ENCODE measurements around the gene APOC4. TPM values are rescaled to one million over a fixed set of nuclear protein-coding genes. Genes with fewer than 3 reads are reported as not detected.

Gene APOC4
- total and polyA plus RNA-seq, 2 experiments from 2014 or later: not detected

- Histone ChIP-seq H3K9me2 (ENCODE audit: insufficient read depth) (no peaks in the 10 kb centered on the region), H3K36me3 (ENCODE audit: insufficient read depth) (no peaks in the 10 kb centered on the region; the same call in 1 of the 2 replicates), H3K27ac (ENCODE audit: low read depth) (no peak overlapping the region), H3K4me2 (no peak overlapping the region), H4K20me1 (replicated peaks; ENCODE audit: insufficient read depth) (no peaks in the 10 kb centered on the region), H2AFZ (no peak overlapping the region), H3K4me3 (no peak overlapping the region), H3K79me2 (replicated peaks; ENCODE audit: insufficient read depth) (no peaks in the 10 kb centered on the region), H3K4me1 (ENCODE audit: insufficient read depth) (no peaks in the 10 kb centered on the region), H3F3A (replicated peaks; ENCODE audit: low read depth) (no peaks in the 10 kb centered on the region), H3K27me3 (ENCODE audit: insufficient read depth) (no peaks in the 10 kb centered on the region)
- no peak overlapping the region for H3K27ac Mint-ChIP-seq
- H3K9me3 Mint-ChIP-seq: no peaks in the 10 kb centered on the region
- H3K27me3 Mint-ChIP-seq (ENCODE audit: insufficient read depth, low read depth, poor library complexity): peaks cover 20% of the 10 kb centered on the region
- no peak overlapping the region for H3K4me3 Mint-ChIP-seq
- TF ChIP-seq ETS1 (IDR thresholded peaks at IDR 0.05): no peak
- TF ChIP-seq CREB1 (CRISPR knock-in tag; IDR thresholded peaks at IDR 0.05; ENCODE audit: low read depth): no peak
- no peak for TF ChIP-seq CTCF (conservative IDR thresholded peaks at IDR 0.05; ENCODE audit: low read depth in 2 of 2)
- ATAC-seq (no peak), DNase-seq (ENCODE audit: low spot score) (no peak)
- peaks cover 24% of the 10 kb centered on the region for H3K36me3 Mint-ChIP-seq (ENCODE audit: low read depth)
- no peaks in the 10 kb centered on the region for H3K4me1 Mint-ChIP-seq
Observed at GRCh38 chr19:44985445-44985844, 43.4 kb downstream of the APOC4 start.

GRCh38 chr19:44986389-44986788 is 44.4 kb downstream of the APOC4 start:
- Histone ChIP-seq H4K20me1 (replicated peaks; ENCODE audit: insufficient read depth) (no peaks in the 10 kb centered on the region), H3K27ac (ENCODE audit: low read depth) (no peak overlapping the region), H3K9me2 (ENCODE audit: insufficient read depth) (no peaks in the 10 kb centered on the region), H3K79me2 (replicated peaks; ENCODE audit: insufficient read depth) (no peaks in the 10 kb centered on the region), H3K4me3 (no peak overlapping the region), H3K4me1 (ENCODE audit: insufficient read depth) (no peaks in the 10 kb centered on the region), H3K27me3 (ENCODE audit: insufficient read depth) (no peaks in the 10 kb centered on the region), H2AFZ (no peak overlapping the region), H3K4me2 (no peak overlapping the region), H3K36me3 (ENCODE audit: insufficient read depth) (no peaks in the 10 kb centered on the region; the same call in 1 of the 2 replicates), H3F3A (replicated peaks; ENCODE audit: low read depth) (no peaks in the 10 kb centered on the region)
- no peaks in the 10 kb centered on the region for H3K4me1 Mint-ChIP-seq
- peaks cover 27% of the 10 kb centered on the region for H3K36me3 Mint-ChIP-seq (ENCODE audit: low read depth)
- TF ChIP-seq CTCF (conservative IDR thresholded peaks at IDR 0.05; ENCODE audit: low read depth in 2 of 2) (no peak), NANOG (IDR thresholded peaks at IDR 0.05; ENCODE audit: borderline replicate concordance) (no peak), POLR2AphosphoS5 (IDR thresholded peaks at IDR 0.05; ENCODE audit: low read depth) (no peak), ZNF462 (CRISPR knock-in tag; IDR thresholded peaks at IDR 0.05) (no peak), EZH2 (IDR thresholded peaks at IDR 0.05; ENCODE audit: low read depth, unreplicated experiment) (no peak), ZNF114 (CRISPR knock-in tag; IDR thresholded peaks at IDR 0.05) (no peak)
- H3K4me3 Mint-ChIP-seq: no peak overlapping the region
- no peak overlapping the region for H3K27ac Mint-ChIP-seq
- no peaks in the 10 kb centered on the region for H3K9me3 Mint-ChIP-seq
- ATAC-seq (no peak), DNase-seq (ENCODE audit: low spot score) (no peak)
- H3K27me3 Mint-ChIP-seq (ENCODE audit: insufficient read depth, low read depth, poor library complexity): peaks cover 19% of the 10 kb centered on the region

Measured in GM23338 (cell line).